ENCODE data around the gene ATXN2. TPM values are rescaled to one million over a fixed set of nuclear protein-coding genes. Genes with fewer than 3 reads are reported as not detected.

Gene ATXN2
- total RNA-seq, 1 experiment from 2014 or later, result 17.2 TPM

DNA sequence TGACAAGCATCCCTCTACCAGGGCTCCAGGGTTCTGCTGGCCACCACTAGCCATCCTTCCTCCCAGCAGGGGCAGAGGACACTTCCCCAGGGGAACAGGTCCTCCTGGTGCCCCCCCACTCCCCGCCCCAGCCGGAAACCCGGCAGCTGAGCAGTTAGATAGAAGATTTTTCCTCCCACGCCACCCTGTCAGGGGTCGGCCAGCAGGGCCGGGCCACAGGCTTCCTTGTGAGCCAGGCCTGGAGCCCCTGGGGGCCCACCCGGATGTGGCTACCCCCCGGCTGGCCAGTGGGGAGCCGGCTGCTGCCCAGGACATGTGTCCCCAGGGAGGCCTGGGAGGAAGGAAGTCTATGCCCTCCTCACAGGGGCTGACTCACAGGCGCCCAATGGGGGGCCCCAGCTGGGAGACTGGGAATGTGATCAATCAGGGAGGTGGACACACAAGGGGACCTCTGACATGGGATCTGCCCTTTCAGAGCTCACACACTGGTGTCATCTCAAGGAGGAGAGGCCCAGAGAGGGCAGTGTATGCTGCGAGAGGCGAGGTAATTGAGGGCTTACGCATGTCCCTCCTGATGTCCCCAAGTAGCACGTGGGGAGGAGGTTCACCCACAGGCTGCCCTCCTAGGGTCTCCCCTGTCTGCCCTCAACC lies 189.2 kb downstream of the ATXN2 start:
- TF ChIP-seq EZH2 (IDR thresholded peaks at IDR 0.05; ENCODE audit: low read length, unreplicated experiment) (no peak), CTCF (conservative IDR thresholded peaks at IDR 0.05; ENCODE audit: low read depth, low read length) (no peak), EZH2phosphoT487 (IDR thresholded peaks at IDR 0.05; ENCODE audit: borderline replicate concordance, low read length) (no peak)
- no peaks in the 10 kb centered on the region for H3F3A ChIP-seq (ENCODE audit: low read length, unreplicated experiment)
- H3K4me1 ChIP-seq (ENCODE audit: insufficient read depth, low read length), result peaks cover 21% of the 10 kb centered on the region
- no peaks in the 10 kb centered on the region for H3K9me2 ChIP-seq (replicated peaks; ENCODE audit: low read length)
- DNase-seq (no peak), ATAC-seq (no peak)
- no peak overlapping the region for H3K4me2 ChIP-seq (ENCODE audit: low read length)
- no TSS peak for BruUV-seq (replicated peaks)
- intact Hi-C loops (cut with micrococcal nuclease), result no loop called here
- no peak overlapping the region for H3K9ac ChIP-seq (ENCODE audit: low read length)
- ChIA-PET POLR2A (ENCODE audit: unreplicated experiment) (no interaction called here), CTCF (interaction anchor here (0.7 kb wide), 1 partner anchor 42 kb away, joined by 3 read pairs; no protein-coding TSS in a partner anchor)
- no peaks in the 10 kb centered on the region for H3K27me3 ChIP-seq (ENCODE audit: low read length)
- H3K27ac ChIP-seq (ENCODE audit: low read length), result no peak overlapping the region
- no peak overlapping the region for H3K4me3 ChIP-seq (ENCODE audit: low read length)
- no peaks in the 10 kb centered on the region for H3K9me3 ChIP-seq (ENCODE audit: low read length)
- H3K36me3 ChIP-seq (ENCODE audit: low read depth, low read length), result no peaks in the 10 kb centered on the region
- no peaks in the 10 kb centered on the region for H4K20me1 ChIP-seq (ENCODE audit: low read length)
- no peak overlapping the region for H2AFZ ChIP-seq (ENCODE audit: low read length)
- H3K79me2 ChIP-seq (ENCODE audit: low read length), result peaks cover 52% of the 10 kb centered on the region

- H3K4me2 ChIP-seq (ENCODE audit: low read length), result no peak overlapping the region
- H4K20me1 ChIP-seq (ENCODE audit: low read length), result no peaks in the 10 kb centered on the region
- H3K36me3 ChIP-seq (ENCODE audit: low read depth, low read length), result no peaks in the 10 kb centered on the region
- H3K27me3 ChIP-seq (ENCODE audit: low read length), result no peaks in the 10 kb centered on the region
- H3K4me3 ChIP-seq (ENCODE audit: low read length), result no peak overlapping the region
- H3K9me2 ChIP-seq (replicated peaks; ENCODE audit: low read length), result no peaks in the 10 kb centered on the region
- POLR2A ChIA-PET (ENCODE audit: unreplicated experiment), result no interaction called here
- no peak for ATAC-seq
- CTCF ChIA-PET, result no interaction called here
- intact Hi-C loops (cut with micrococcal nuclease), result no loop called here
- no peak for TF ChIP-seq EZH2 (IDR thresholded peaks at IDR 0.05; ENCODE audit: low read length, unreplicated experiment)
- TF ChIP-seq EZH2phosphoT487 (IDR thresholded peaks at IDR 0.05; ENCODE audit: borderline replicate concordance, low read length), result no peak
- no peak for TF ChIP-seq CTCF (conservative IDR thresholded peaks at IDR 0.05; ENCODE audit: low read depth, low read length)
- no TSS peak for BruUV-seq (replicated peaks)
- peaks cover 21% of the 10 kb centered on the region for H3K4me1 ChIP-seq (ENCODE audit: insufficient read depth, low read length)
- peaks cover 46% of the 10 kb centered on the region for H3K79me2 ChIP-seq (ENCODE audit: low read length)
- no peaks in the 10 kb centered on the region for H3K9me3 ChIP-seq (ENCODE audit: low read length)
- H3K9ac ChIP-seq (ENCODE audit: low read length), result no peak overlapping the region
- H3K27ac ChIP-seq (ENCODE audit: low read length), result no peak overlapping the region
- no peak for DNase-seq
- no peaks in the 10 kb centered on the region for H3F3A ChIP-seq (ENCODE audit: low read length, unreplicated experiment)
- no peak overlapping the region for H2AFZ ChIP-seq (ENCODE audit: low read length)
Measured at GRCh38 chr12:111409403-111409779, 189.7 kb downstream of the ATXN2 start.

DNA sequence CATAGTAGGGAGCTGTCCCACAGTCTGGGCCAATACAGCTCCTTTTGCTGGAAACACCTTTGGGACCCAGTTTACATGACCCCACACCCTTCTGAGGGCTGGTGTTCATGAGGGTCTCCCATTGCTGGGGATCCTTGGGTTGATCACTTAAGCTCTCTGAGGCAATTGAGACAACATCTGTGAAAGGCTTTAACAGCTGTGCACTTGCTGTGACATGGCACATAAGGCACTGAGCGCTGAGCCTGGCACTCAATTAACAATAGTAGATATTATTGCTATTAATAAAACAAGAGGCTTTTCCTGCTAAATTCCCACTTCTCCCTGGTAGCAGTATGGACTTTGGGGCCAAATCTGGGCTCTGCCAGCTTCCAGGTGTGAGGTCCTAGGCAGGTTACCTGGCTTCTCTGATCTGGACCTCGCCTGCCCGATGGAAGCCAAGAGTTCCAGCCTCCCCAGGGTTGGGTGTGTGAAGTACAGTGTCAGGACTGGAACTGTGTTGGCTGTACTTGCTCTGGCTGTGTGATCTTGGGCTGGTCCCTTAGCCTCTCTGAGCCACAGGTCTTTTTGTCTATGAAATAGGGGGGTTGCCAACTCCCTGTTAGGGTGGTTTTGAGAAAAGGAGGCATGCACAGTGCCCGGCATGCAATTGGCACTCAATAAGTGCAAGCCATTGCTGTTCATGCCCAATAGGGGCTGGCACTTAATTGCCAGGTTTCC lies 190.3 kb downstream of the ATXN2 start:
- H3K79me2 ChIP-seq (ENCODE audit: low read length), result peaks cover 41% of the 10 kb centered on the region
- BruUV-seq (replicated peaks), result no TSS peak
- H3K4me3 ChIP-seq (ENCODE audit: low read length), result no peak overlapping the region
- H3K9me2 ChIP-seq (replicated peaks; ENCODE audit: low read length), result no peaks in the 10 kb centered on the region
- TF ChIP-seq EZH2 (IDR thresholded peaks at IDR 0.05; ENCODE audit: low read length, unreplicated experiment) (no peak), CTCF (conservative IDR thresholded peaks at IDR 0.05; ENCODE audit: low read depth, low read length) (no peak), EZH2phosphoT487 (IDR thresholded peaks at IDR 0.05; ENCODE audit: borderline replicate concordance, low read length) (no peak)
- no peak for DNase-seq
- ChIA-PET POLR2A (ENCODE audit: unreplicated experiment) (interaction anchor here (0.5 kb wide), 1 partner anchor 1674 kb away, joined by 4 read pairs; no protein-coding TSS in a partner anchor), CTCF (no interaction called here)
- ATAC-seq, result no peak
- no peaks in the 10 kb centered on the region for H3K36me3 ChIP-seq (ENCODE audit: low read depth, low read length)
- no peak overlapping the region for H3K4me2 ChIP-seq (ENCODE audit: low read length)
- H3K9me3 ChIP-seq (ENCODE audit: low read length), result no peaks in the 10 kb centered on the region
- intact Hi-C loops (cut with micrococcal nuclease), result no loop called here
- H3K27ac ChIP-seq (ENCODE audit: low read length), result no peak overlapping the region
- no peak overlapping the region for H2AFZ ChIP-seq (ENCODE audit: low read length)
- H3K4me1 ChIP-seq (ENCODE audit: insufficient read depth, low read length), result peaks cover 18% of the 10 kb centered on the region
- no peaks in the 10 kb centered on the region for H4K20me1 ChIP-seq (ENCODE audit: low read length)
- no peaks in the 10 kb centered on the region for H3F3A ChIP-seq (ENCODE audit: low read length, unreplicated experiment)
- no peaks in the 10 kb centered on the region for H3K27me3 ChIP-seq (ENCODE audit: low read length)
- no peak overlapping the region for H3K9ac ChIP-seq (ENCODE audit: low read length)
